GM19238 (cell line): ENCODE results near the gene SMAD5.

Source experiments
- DNase-seq: peaks from one replicate; pipeline ENCODE4 v3.0.0; 2011; ENCODE audit warnings: low spot score; ENCODE audit not compliant: insufficient read length

SMAD5 gene

DNA sequence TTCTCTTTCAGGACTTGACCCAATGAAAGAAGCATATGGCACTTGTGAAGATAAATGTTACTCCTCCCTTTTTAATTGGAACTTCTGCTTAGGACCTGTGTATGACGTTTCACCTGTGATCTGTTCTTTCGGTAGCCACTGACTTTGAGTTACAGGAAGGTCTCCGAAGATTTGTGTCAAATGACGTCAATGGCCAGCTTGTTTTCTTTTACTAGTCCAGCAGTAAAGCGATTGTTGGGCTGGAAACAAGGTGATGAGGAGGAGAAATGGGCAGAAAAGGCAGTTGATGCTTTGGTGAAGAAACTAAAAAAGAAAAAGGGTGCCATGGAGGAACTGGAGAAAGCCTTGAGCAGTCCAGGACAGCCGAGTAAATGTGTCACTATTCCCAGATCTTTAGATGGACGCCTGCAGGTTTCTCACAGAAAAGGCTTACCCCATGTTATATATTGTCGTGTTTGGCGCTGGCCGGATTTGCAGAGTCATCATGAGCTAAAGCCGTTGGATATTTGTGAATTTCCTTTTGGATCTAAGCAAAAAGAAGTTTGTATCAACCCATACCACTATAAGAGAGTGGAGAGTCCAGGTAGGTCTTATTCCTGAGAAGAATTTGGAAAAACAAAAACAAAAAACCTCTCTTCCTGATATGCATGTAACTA is 21.1 kb downstream of the SMAD5 start:
- DNase-seq: no peak

DNA sequence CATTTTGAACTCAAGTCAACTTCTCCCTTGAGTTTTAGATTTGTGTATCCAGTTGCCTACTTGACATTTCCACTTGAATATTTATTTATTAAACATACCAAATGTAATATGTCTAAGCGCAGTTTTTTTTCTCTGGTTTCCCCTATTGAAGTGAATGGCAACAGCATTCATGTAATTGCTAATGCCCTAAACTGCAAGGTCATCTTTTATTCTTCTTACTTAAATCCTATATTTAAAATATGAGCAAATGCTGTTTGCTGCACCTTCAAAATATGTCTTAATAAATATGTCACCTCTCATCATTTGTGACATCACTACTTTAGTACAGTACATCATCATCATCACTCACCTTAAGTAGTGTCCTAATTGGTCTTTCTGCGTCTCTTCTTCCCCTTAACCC is 22.4 kb downstream of the SMAD5 start:
- DNase-seq: no peak

DNA sequence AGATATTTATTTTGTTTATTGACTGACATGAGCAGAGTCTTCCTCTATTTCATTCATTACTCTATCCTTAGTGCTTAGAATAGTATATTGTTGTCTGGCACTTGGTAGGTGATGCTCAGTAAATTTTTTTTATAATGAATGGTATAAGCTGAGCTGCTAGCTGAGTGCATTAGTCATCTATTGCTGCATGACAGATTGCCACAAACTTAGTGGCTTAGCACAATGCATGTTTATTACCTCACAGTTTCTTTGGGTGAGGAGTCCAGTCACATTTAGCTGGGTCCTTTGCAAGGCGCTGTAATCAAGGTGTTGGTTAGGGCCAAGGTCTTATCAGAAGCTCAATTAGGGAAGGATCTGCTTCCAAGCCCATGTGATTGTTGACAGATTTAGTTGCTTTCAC is 23.1 kb downstream of the SMAD5 start:
- no peak for DNase-seq

DNA sequence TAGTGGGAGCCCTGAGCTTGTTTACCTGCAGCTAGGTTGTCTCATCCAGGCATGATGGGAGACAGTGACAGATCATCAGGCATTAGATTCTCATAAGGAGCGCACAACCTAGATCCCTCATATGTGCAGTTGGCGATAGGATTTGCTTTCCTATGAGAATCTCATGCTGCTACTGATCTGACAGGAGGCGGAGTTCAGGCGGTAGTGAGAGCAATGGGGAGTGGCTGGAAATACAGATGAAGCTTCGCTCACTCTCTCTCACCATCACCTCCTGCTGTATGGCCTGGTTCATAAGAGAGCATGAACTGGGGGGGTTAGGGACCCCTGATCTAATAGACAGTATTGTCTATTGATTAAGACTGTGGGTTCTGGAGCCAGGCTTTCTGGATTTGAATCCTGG is 24.9 kb downstream of the SMAD5 start:
- DNase-seq: no peak

DNA sequence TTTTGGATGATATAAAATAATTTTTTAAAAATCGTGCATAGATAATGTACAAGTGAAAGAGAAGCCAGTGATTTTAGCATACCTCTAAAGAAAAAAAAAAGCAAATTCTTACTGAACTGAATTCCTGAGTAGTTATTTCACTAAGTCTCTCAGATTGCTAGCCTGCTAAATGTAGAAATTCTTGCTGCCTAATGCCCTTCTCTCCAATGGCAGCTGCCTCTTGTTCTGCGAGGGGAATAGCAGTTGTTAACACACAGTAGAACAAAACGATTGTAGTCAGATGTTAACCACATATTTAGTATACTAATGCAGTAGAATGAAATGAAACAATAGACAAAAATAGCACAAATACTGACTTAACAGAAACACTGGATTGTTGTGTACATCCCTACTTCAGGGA is 26.8 kb downstream of the SMAD5 start:
- DNase-seq: no peak

DNA sequence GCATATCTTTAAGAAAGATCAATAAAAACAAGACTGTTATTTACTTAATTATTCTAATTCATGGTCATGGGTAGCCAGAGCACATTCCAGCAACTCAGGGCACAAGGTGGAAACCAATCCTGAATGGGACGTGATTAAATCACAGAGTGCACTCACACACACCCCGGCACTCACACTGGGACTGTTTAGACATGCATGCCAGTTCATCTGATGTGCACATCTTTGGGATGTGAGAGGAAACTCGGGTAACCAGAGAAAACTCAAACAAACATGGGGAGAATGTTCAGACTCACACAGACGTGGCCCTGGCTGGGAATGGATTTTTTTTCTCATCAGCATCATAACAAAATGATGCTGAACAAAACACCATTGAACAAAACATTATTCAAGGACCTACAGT is 29.4 kb downstream of the SMAD5 start:
- DNase-seq: no peak

DNA sequence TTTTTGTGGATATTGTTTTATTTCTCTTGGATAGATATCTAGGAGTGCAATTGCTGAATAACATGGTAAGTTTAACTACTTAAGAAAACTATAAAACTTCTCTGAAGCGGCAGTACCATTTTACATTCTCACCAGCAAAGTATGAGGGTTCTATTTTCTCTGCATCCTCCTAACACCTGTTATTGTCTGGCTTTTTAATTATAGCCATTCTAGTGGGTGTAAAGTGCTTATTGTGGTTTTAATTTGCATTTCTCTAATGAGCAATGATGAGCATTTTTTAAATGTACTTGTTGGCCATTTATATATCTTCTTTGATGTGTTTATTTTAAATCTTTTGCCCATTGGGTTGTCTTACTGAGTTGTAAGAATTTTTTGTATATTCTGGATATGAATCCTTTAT is 31.6 kb downstream of the SMAD5 start:
- DNase-seq: no peak

DNA sequence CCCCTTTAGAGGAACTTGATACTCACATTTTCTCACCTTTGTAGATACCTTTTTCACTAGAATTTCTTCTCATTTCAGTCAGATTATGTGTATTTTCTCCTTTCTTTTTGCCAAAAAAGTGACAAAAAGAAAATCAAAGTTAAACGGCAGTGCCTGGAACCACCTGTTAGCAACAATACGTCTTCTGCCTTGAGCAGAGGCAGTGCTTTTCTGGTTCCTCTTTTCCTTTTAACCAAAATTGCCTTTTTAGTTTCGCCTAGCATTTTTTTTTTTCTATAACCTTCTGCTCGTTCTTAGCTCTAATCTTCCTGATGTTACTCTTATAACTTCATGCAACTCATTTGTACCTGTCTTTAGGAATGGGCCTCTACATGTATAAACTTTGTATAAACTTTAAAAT is 34.3 kb downstream of the SMAD5 start:
- DNase-seq: no peak

DNA sequence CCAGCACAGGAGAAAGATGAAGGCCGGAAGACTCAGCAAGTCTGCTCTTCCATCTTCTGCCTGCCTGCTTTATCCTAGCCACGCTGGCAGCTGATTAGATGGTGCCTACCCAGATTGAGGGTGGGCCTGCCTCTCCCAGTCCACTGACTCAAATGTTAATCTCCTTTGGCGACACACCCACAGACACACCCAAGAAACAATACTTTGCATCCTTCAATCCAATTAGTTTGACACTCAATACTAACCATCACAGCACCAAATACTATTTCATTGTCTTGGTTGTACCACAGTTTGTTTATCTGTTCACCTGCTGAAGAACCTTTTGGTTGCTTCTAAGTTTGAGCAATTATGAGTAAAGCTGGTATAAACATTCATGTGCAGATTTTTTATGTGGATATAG is 36.6 kb downstream of the SMAD5 start:
- no peak for DNase-seq

DNA sequence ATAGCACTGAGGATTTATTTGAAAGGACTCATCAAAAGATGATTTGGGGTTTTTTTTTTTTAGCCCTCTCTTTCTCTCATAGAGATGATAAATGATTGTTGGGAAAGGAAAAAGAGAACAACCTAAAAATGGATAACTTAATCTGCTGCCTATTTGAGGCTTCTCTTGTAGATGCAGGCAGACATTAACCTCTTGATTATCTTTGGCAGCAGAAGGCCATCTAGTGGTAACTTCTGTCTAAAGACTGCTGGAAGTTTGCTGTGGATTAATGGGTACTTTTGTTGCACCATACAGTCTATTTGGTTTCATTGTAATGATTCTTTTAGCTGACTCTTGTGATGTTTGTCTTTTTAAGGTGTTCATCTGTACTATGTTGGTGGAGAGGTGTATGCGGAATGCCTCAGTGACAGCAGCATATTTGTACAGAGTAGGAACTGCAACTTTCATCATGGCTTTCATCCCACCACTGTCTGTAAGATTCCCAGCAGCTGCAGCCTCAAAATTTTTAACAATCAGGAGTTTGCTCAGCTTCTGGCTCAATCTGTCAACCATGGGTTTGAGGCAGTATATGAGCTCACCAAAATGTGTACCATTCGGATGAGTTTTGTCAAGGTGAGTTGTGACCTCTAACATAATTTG is 41.5 kb downstream of the SMAD5 start:
- DNase-seq: no peak

DNA sequence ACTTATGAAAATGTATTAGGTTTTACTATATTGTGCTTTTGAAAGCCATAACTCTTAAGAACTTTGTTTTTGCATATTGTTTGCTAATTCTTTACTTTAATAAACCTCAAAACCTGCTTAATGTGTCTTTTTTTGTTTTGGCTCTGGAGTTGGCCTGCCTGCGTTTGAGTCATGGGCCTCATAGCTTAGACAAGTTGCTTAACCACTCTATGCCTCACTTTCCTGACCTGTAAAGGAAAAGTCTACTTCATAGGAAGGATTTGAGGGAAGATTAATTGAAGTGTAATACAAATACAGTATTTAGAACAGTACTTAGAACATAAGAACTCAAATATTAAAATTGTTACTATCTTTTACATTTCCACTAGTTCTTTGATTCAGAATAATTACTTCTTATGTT is 50.0 kb downstream of the SMAD5 start:
- no peak for DNase-seq

DNA sequence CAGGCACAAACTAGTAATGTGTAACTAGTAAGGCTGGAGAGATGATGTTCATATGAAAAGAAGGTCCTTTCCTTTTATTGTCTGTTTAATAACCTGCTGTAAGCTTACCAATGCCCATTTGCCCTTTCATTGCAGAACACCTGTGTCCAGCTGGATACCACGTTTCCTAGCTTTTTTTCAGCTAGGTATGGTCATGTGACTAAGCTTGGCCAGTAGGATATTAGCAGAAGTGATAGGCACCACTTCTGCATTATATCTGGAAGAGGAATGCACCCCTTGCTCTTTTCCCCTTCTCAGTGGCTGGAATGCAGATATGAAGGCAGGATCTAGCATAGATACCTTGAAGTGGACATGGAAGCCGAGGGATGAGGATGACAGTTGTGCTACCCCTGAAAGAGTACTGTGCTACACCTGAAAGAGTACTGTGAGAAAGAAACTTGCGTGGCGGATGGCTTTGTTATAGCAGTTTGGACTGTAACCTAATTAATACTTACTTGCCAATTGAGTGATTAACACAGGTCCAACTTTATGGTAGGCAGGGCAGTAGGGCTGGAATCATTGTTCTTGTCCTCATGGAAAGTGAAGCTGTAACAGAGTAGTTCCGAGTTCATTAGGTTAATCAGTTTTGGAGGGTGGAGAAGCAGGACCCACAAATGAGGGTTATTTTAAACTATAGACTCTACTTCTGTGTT is 53.5 kb downstream of the SMAD5 start:
- DNase-seq: no peak

DNA sequence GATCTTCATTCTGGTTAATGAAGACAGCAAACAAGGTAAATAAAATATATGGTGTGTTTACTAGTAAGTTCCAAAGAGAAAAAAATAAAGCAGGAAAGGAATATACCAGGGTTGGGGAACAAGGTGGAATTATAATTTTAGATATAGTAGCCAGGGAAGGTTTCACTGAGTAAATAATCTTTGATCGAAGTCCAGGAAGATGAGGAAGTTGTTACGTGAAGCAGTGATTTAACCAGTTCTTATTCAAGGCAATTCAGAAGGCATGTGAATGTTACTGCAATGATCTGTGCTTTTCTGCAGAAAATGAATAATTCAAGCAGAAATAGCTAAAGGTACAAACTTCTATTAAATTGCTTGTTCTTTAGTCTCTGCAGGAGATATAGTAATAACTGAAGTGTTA is 54.2 kb downstream of the SMAD5 start:
- no peak for DNase-seq

DNA sequence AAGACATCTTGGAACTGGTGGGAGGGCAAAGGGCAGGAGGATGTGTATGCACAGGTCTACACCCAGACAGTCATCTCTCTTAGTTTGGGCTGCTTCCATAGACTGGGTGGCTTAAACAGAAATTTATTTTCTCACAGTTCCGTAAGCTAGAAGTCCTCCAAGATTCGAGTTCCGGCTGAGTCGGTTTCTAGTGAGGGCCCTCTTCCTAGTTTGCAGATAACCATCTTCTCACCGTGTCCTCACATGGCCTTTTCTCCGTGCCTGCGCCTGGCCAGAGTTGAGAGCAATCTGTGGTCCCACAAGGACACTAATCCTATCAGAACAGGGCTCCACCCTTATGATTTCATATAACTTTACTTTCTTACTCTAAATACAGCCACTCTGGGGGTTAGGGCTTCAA is 56.2 kb downstream of the SMAD5 start:
- DNase-seq: no peak

DNA sequence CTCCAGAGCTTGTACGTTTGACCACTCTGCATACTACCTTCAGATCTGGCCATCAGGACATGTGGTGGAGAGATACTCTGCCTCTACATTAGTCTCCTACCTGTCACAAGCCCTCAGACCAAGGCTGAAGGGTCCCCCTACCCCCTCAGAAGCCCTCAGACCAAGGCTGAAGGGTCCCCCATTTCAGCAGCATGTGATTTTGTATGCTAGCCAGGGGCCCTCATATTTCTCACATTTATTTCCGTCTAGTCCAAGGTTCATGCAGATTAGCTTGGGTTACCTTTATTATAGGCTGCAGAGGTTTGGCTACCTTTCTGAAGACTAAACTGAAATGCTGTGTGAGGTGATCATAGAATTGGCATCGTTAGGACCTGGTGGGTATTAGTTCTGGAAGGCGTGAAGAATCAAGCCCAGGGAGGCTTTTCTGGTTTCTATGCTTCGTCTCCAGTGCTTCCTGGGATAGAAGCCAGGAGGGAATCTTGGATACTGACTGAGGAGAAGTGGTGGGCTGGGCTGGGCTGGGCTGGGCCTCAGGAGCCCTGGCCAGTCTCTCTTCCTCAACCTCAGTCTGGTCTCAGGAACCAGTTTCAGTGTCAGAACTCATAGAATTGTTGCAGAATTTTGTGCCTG is 57.6 kb downstream of the SMAD5 start:
- DNase-seq: no peak

DNA sequence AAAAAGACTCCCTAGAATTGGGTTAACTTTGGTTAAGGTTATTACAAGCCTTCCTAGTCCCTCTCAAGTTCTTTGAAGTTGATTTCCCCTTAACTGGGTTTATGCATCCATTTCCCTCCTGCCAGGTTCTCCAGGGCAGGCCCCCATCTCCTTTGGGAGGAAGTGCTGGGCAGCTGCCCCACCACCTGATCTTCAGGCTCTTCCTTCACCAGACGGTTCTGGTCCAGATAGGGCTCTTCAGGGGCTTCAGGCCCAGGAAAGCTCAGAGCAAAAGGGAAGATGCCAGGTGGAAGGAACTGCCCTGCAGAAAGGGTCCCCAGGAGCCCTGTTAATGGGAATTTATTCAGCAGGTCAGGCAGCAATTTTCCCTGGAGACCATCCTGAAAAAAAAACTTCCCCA is 58.3 kb downstream of the SMAD5 start:
- no peak for DNase-seq

DNA sequence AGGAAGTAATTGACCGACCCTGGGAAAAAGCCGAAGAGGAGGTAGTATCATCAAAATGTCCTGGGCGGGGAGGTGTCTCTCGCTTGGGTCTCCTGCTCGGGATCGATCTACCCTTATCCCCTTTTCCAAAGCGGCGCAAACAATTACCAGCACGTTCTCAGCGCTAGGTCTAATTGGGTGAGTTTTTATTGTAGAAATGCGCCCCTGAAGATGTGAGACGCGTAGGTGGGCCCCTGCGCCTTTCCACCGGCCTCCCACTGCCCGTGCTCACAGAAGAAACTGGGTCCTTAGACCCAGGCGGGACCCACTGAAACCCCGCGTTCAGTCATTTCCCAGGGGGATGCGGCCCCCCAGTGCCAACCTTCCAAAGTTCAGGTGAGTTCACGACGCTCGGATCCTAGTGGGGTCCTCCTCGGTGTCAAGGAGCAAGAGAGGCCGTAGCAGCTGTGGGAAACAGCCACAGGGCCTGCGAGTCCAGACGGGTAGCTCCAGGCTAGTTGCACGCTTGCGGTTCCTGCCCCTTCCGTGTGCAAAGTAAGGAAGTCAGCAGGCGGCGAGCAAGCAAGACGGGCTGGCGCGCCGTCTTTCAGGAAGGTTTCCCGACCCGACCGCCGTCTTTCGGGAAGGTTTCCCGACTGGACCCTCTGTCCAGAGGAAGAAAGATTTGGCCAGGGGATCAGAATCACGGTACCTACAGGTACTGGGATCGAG is 58.8 kb downstream of the SMAD5 start:
- no peak for DNase-seq

DNA sequence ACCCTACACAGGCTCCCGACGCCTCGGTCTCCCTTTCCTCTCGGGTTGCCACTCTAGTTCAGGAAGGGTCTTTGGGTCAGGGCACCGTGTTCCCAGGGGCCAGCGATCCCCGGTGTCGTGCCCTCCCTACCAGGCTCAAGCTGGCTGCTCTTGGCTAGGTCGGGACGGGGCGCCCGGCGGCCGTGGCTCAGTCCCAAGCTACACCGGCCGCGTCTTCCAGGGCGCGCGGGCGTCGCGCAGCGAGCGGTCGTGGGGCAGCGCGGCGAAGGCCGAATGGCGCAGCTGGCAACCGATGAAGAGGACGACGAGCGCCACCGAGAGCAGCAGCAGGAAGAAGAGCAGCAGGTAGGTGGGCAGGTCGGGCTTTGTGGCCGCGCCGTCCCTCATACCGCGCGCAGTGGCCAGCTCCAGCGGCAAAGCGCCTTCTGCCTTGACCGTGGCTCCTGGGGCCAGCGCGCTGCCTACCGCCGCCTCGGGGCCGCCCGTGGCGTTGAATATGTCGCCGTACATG is 59.4 kb downstream of the SMAD5 start:
- DNase-seq: no peak

DNA sequence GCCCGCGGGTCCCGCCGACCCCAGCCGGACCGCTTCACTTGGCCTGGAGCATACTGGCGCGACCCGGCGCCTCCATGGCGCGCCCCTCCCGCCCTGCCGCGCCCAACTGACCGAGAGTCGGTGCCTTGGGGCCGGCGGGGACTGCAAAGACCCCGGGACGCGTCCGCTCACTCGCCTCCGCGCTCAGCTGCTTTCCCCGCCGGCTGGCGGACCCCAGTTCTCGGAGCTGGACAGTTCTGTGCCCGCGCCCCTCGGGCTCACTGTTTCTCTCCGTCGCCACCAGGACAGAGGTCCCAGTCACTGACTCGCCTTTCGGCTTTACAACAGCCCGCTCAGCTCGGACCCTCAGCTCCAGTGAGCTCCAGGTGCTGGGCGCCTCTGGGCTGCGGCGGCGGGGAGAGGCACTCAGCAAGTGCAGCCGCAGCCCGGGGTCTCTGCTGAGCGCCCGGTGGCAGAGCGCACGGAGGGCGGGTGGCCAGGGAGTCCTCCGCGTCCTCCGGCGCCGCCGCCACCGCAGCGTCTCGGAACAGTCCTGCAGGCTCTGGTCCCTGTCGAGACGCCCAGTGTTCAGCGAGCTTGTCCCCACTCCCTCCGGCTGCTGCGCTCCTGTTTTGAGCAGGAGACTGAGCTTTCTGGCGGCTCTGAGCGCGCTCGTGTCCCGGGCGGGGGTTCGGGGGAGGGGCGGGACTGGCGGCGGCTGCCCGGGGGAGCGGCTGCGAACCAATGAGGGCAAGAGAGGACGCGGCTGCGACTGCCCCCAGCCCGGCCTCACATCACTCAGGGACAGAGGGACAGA is 60.1 kb downstream of the SMAD5 start, which contains the start of gene SMIM32:
Gene SMIM32 (minus strand): TSS at position 637 of the 796 bp plus-strand sequence. CDS start 638 bp downstream, outside the sequence.
- DNase-seq: no peak

DNA sequence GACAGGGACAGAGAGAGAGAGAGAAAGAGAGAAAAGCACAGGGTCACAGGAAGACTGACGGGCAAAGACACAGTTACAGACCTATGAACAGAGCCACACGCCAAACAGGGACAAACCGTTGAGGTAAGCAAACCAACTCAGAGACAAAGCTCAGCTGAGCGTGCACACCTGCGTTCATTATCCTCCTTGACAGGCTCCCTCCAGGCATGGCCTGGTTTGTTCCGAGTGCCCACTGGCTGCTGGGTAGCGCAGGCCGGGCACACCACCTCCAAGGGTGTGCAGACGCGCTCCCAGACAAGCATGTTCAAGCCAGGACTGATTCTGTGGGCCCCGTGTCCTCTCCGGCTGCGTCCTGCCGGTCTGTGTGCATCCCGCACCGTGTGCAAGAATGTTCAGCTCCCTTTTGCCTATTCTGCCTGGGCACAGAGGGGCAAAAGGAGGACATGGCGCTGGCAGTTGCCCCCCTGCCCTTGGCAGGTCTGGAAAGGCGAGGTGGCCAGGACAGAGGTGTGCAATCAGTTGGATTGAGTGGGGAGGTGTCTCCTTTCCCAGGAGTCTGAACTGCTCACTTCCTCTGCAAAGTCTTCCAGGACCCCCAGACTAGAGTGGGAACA is 60.8 kb downstream of the SMAD5 start:
- DNase-seq: no peak
